Activated CD8-positive, alpha-beta memory T cell treated with anti-CD3 and anti-CD28 coated beads, Interleukin-2, amount 50 U/mL, for 24 hours (primary cell): ENCODE data around the gene RBMS3.

Source experiments
- DNase-seq: peaks from one replicate; pipeline ENCODE4 v3.0.0-alpha.2; 2020; ENCODE audit errors: extremely low read depth

The RBMS3 gene

DNA sequence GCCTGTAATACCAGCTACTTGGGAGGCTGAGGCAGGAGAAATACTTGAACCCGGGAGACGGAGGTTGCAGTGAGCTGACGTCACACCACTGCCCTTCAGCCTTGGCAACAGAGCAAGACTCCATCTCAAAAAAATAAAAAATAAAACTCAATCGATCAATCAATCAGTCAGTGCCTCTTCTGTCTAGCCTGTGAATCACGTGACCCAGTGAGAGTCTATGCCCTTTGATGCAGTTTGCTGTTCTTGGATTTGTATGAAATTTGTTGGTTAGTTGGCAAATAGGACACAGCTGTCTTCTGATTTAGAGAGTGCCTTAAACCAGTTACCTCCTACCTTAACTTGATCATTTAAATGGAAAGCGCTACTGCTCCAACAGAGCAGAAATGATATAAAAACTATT lies 3.6 kb upstream of the RBMS3 start:
- DNase-seq = no peak

DNA sequence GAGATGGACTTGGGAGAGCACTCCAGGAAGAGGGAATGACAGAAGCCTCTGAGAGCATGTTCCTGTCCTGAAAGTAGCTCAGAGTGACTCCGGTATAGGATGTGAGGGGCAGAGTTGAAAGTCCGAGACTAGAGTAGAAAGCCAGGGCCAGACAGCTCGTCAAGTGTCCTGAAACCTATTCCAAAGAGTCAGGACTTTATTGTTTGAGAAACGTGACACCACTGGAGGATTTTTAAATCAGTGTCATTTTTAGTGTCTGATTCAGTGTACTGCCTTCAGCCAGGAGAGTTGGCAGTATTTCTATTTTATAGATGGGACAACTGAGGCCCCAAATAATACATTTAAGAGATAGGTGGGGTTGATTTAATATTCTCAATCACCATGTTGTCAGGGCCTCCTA lies 1.6 kb upstream of the RBMS3 start:
- no peak for DNase-seq

DNA sequence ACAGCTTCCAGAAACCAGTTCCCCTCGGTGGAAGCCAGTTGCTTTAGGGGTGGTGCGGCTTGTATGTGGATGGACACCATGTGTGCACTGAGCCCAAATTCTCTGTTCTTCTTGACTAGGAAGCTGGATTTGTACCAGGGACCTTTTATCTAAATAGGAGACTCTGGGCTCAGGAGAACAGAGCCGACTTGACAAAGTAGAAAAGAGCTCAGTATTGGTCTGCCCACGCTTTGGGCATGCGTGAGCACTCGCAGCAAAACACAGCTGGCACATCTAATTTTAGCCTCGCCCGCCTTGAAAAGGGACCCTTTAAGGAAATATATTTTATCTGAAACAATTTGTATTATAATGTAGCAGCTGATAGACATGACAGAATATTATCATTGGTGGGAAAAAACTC lies 1.1 kb upstream of the RBMS3 start:
- DNase-seq = no peak

DNA sequence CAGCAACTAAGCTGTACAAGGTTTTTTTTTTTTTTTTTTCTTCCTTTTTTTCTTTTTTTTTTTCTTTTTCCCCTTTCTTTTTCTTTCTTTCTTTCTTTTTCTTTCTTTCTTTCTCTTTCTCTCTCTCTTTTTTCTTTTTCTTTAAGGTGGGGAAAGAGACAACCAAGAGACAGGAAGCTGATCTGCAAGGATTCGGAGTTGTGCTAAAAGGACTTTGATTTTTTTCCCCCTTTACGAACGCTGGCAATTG lies 148 bp downstream of the RBMS3 start:
- no peak for DNase-seq

DNA sequence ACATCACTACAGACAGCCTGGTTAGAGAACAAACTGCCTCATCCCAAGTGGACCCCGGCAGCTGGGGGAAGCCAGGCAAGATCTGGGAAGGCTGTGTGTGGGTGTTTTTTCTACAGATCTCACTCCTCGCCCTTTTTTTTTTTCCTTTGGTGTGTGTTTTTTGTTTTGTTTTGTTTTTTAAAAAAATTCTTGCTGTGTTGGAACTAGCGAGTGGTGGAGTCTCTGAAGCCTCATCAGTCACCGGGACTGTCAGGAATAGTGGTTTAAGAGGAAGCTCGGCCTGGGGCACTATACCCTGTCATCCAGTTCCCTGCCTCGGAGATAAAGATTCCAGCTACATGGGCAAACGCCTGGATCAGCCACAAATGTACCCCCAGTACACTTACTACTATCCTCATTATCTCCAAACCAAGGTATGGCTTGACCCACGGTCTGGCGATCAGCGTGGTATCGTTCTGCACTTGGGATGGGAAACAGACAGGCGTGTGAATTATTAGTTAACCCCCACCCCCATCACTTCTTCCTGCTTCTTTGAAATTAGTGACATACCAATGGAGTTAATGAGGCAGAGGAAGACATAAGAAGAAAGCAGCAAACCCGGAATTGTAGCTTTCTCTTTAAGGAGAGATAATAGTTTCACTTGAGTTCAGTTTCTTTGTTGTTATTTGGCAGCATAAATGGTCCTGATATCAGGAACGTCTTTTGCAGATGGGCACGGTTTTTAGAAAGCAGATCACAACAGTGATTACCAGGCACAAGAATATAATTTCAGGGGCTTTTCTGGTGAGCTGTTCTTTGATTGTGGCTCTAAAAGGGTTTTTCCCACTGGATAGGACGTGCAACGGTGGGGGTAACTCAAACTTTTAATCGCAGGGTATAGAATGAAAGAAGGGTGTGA lies 722 bp downstream of the RBMS3 start:
- DNase-seq = no peak

GRCh38 chr3:29282427-29283230 lies 1.8 kb downstream of the RBMS3 start:
- no peak for DNase-seq

DNA sequence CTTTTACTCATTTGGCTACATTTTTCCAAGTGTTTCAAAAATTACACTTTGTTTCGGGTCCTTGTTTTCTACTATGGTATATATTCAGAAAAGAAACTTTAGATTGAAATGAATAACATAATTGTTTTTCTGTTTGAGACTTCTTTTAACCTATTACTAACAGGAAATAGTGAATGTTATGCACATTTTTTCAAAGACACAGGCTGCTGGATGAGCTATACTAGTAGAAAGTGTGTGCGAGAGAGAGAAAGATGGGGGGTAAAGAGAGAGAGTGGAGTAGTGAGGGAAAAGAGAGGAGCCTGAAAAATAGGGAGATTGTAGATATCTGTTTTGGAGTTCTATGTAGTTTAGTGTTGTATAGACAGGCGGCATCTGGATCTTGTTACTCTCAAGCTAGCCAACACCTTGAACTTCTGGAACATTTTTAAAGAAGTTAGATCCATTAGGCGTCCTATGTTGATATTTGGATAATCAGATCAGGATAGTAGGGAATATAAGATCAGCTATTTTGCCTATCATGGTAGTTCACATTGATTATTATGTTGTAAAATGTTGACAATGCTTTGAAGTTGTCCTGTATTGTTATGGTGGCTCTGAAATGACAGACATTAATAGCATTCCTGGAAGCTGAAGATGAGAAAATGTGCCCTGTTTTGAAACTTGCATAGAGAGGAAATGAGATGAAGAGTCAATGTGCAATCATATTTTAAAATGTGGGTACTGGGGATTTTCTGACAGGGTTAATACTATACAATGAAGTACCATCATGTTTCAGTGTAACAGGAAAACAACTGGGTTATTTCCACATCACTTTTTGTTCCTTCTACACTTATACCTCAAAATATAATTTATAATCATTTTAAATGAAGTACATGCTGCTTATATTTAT lies 2.6 kb downstream of the RBMS3 start:
- no peak for DNase-seq

GRCh38 chr3:29284497-29284896 lies 3.6 kb downstream of the RBMS3 start:
- DNase-seq = no peak

DNA sequence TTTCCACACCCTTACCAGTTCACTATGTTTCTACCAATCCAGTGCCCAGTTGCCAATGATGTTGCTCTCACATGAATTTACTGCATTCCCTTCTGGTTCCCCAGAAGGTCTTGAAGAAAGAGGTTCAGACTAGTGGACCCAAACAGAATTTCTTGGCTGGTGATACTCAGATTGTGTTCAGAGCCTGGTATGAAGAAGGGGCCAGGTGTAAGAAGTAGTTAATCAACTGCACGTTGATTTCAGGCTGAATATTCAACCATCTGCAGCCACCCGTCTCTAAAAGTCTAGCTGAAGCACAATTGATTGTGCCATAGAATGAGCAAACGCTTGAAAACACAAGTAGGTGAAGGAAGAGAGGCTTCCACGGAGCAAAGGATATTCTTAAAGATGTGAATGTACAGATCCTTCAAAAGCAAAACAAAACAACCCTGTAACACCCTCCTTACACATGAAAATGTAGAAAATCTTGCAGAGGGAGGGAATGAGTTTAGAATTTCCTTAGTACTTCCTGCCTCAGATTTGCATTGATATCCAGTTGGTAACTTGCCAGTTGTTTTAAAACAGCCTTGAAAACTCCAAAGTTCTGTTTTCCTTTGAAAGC lies 4.7 kb downstream of the RBMS3 start:
- no peak for DNase-seq

DNA sequence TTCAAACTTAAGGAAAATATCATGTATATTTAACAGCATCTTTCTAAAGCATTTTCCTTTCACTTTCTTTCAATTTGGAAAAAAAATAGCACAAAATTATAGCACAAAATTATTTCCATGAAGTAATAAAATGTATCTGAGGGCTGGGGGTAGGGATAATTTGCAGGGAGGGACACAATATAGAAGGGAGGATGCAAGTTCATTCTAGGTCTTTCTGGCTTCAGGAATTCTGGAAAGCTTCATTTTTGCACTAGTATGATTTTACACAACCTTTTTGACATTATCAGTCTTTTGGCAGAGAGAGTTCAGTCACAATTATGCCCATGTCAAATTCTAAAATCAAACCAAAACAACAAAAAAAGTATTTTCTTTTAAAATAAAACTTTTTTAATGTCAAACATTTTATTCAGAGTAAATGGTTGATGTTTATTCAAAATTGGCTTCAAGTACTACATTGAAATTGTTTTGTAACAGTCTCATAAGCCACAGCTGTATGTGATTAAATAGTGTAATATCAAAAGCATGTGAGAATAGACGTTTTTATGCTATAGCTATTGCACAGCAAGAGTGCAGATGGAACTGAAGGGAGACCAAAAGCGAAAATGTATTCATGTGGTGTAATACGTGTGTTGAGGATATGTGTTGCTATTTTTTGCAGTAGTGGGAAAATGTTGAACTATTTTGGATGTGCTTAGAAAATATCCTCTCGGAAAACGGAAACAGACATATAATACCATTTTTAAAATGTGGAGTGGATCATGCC lies 5.8 kb downstream of the RBMS3 start:
- no peak for DNase-seq

DNA sequence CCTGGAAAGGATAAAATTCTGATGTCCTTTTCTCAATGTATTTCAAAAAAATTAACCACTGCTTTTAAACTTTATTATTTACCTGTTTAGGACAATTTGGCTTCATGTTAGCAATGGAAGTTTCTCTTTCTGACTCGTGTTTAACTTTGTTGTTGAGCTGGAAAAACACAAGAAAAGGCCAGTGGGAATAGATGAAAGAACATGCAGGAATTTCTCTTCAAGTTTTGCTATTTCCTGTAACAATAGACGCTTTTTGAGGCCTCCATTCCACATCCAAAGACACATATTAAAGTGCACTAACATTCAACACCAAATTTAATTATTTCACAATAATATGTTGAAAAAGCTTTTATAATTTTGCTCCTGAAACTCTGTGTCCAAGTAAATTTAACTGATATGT lies 9.7 kb downstream of the RBMS3 start:
- no peak for DNase-seq

- DNase-seq = no peak
Measured at GRCh38 chr3:29291260-29291981, 10.6 kb downstream of the RBMS3 start.

GRCh38 chr3:29291982-29292363 lies 11.1 kb downstream of the RBMS3 start:
- no peak for DNase-seq

DNA sequence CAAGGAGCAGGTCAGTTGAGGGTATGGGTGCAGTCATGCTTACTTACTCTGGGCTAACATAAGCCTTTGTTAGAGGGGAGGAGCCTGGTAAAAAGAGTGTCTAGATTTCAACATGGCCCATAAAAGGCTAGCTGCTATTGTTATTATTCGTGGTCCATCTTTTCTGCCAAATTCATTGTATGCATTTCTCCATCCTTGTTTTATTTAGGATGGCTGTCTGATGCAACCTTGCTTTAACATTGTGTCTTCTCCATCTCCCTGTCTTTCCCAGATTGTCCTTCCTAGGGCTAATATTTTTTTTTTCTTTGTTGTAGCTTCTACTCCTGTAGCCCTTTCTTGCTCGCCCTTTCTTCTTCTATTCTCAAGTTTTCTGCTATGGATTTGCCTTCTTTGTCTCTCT lies 12.6 kb downstream of the RBMS3 start:
- no peak for DNase-seq

DNA sequence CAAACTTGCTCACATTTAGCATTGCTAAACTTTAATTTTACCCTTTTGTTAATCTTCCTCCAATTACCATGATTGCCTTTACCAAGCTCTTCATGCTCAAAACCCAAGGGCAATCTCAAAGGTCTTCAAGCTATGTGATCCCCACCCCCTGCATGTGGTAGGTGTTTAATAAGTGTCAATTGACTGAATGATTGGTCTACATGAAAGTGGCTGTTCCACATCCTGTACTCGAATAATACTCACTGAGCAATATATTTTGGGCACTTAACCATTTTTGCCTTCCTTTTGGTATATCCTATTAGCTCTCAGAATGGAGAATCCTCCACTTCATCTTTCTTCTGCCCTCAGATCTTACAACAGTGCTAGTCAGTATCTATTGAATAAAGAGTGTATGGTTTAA lies 17.1 kb downstream of the RBMS3 start:
- DNase-seq = no peak

DNA sequence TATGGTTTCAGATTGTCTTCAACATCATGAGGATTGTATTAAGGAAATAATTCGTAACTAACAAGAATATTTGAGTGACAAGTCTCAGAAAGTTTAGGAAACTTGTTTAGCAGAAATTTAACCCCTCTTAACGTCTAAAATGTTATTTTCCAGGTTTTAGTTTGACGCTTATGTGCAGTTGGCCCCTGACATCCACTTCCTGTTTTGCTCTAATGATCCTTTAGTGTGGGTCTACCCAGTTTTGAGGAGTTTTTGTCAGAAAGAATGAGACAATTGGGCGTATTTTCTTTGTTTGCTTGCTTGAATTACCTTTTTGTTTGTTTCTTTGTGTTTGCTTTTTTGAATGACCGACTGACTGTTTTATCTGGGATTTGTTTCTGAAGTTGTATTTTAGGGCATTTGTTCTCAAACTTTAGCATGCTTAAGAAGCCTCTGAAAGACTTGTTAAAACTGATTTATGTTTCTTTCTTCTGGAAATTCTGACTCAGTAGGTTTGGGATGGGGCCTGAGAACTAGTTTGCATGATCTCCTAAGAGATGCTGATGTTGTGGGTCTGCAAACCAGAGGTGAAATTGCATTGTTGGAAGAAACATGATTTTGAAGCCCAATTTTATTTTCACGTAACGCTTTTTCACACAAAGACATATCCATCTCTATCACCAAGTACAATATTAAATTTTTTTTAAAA lies 20.6 kb downstream of the RBMS3 start:
- DNase-seq = no peak

- DNase-seq = no peak
Measured at GRCh38 chr3:29302619-29303018, 21.7 kb downstream of the RBMS3 start.

DNA sequence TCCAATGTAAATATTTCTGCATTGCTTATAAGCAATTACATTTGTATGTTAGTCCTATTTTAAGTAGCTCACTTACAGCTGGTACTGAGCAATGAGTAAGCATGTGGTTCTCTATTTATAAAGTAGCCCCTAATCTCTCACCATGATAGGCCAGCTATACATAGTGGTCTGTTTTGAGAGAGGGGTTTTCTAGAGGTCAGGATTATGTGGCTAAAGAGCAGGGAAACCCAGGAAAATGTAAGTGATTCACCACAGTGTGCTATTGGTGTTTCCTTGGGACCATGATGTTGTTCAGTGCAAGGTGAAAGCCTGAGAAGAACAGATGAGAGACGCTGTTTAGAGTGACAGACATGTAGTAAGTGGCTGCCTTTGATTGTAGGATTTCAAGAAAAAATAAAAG lies 26.4 kb downstream of the RBMS3 start:
- DNase-seq = no peak

GRCh38 chr3:29310865-29311264 lies 30.0 kb downstream of the RBMS3 start:
- no peak for DNase-seq

- no peak for DNase-seq
Measured at GRCh38 chr3:29311795-29312194, 30.9 kb downstream of the RBMS3 start.
